Measurements from ENCODE around the gene UBR4. TPM values are rescaled to one million over a fixed set of nuclear protein-coding genes. Genes with fewer than 3 reads are reported as not detected.

Gene UBR4
- total RNA-seq, 1 donor from 2014 or later = 167 TPM

- no peak for DNase-seq (ENCODE audit: low spot score)
Measured at GRCh38 chr1:19072285-19072981, 137.6 kb downstream of the UBR4 start.

- DNase-seq (ENCODE audit: low spot score) = no peak
Measured at GRCh38 chr1:19071674-19072281, 138.3 kb downstream of the UBR4 start.

- DNase-seq (ENCODE audit: low spot score) = no peak
Measured at GRCh38 chr1:19070891-19071621, 139.0 kb downstream of the UBR4 start.

GRCh38 chr1:19070197-19070651, 139.8 kb downstream of the UBR4 start:
- no peak for DNase-seq (ENCODE audit: low spot score)

- DNase-seq (ENCODE audit: low spot score) = no peak
Measured at GRCh38 chr1:19068639-19069276, 141.3 kb downstream of the UBR4 start.

- DNase-seq (ENCODE audit: low spot score) = no peak
Measured at GRCh38 chr1:19067912-19068638, 142.0 kb downstream of the UBR4 start.

GRCh38 chr1:19067182-19067911, 142.7 kb downstream of the UBR4 start:
- peak; percentile 37 for DNase-seq (ENCODE audit: low spot score)

- DNase-seq (ENCODE audit: low spot score) = no peak
Measured at GRCh38 chr1:19066874-19067181, 143.2 kb downstream of the UBR4 start.

GRCh38 chr1:19066248-19066873, 143.7 kb downstream of the UBR4 start:
- DNase-seq (ENCODE audit: low spot score) = peak; percentile 40

- no peak for DNase-seq (ENCODE audit: low spot score)
Measured at GRCh38 chr1:19065526-19066247, 144.4 kb downstream of the UBR4 start.

- DNase-seq (ENCODE audit: low spot score) = no peak
Measured at GRCh38 chr1:19064906-19065450, 145.1 kb downstream of the UBR4 start.

GRCh38 chr1:19063122-19063521, 146.9 kb downstream of the UBR4 start:
- DNase-seq (ENCODE audit: low spot score) = no peak

- no peak for DNase-seq (ENCODE audit: low spot score)
Measured at GRCh38 chr1:19062258-19063029, 147.6 kb downstream of the UBR4 start.

GRCh38 chr1:19061798-19062197, 148.3 kb downstream of the UBR4 start:
- no peak for DNase-seq (ENCODE audit: low spot score)

GRCh38 chr1:19061343-19061742, 148.7 kb downstream of the UBR4 start:
- no peak for DNase-seq (ENCODE audit: low spot score)

- DNase-seq (ENCODE audit: low spot score) = no peak
Measured at GRCh38 chr1:19059773-19060172, 150.3 kb downstream of the UBR4 start.

GRCh38 chr1:19058476-19058797, 151.6 kb downstream of the UBR4 start:
- DNase-seq (ENCODE audit: low spot score) = no peak

- no peak for DNase-seq (ENCODE audit: low spot score)
Measured at GRCh38 chr1:19057784-19058475, 152.1 kb downstream of the UBR4 start.

Data from mucosa of gallbladder (tissue), 1 donor.